H9 (cell line): ENCODE measurements around the gene C22orf23. TPM values are rescaled to one million over a fixed set of nuclear protein-coding genes. Genes with fewer than 3 reads are reported as not detected.

Source experiments
- DNase-seq: peaks from one replicate; pipeline ENCODE4 v3.0.0-alpha.2; 2017
- H2AFZ ChIP-seq: one replicate; pipeline ENCODE4 v1.6.1; 2013; ENCODE audit warnings: mild to moderate bottlenecking, low read length, control low read depth, moderate library complexity
- H2AK5ac ChIP-seq: 2 replicates; pipeline ENCODE4 v1.6.1; 2013; ENCODE audit warnings: low read length, control low read depth, mixed read lengths; ENCODE audit not compliant: insufficient read length
- H2BK120ac ChIP-seq: one replicate; pipeline ENCODE4 v1.6.1; 2013; ENCODE audit warnings: low read depth, mild to moderate bottlenecking, low read length, control low read depth, inconsistent platforms; ENCODE audit not compliant: poor library complexity, severe bottlenecking
- H2BK12ac ChIP-seq: 2 replicates; pipeline ENCODE4 v1.6.1; 2013; ENCODE audit warnings: low read length, control low read depth, mixed read lengths, low read depth; ENCODE audit not compliant: insufficient read length
- H2BK15ac ChIP-seq: 2 replicates; pipeline ENCODE4 v1.6.1; 2013; ENCODE audit warnings: low read depth, low read length, control low read depth
- H2BK20ac ChIP-seq: one replicate; pipeline ENCODE4 v1.6.1; 2013; ENCODE audit warnings: low read depth, mild to moderate bottlenecking, low read length, control low read depth, inconsistent platforms; ENCODE audit not compliant: poor library complexity, severe bottlenecking
- H2BK5ac ChIP-seq: 2 replicates; pipeline ENCODE4 v1.6.1; 2013; ENCODE audit warnings: low read length, control low read depth, mixed read lengths; ENCODE audit not compliant: insufficient read length
- H3K14ac ChIP-seq: 2 replicates; pipeline ENCODE4 v1.6.1; 2013; ENCODE audit warnings: low read length, control low read depth; ENCODE audit not compliant: insufficient read depth
- H3K18ac ChIP-seq: 2 replicates; pipeline ENCODE4 v1.6.1; 2013; ENCODE audit warnings: low read depth, mild to moderate bottlenecking, mixed read lengths, low read length, control low read depth; ENCODE audit not compliant: insufficient read length
- H3K23ac ChIP-seq: 2 replicates; pipeline ENCODE4 v1.6.1; 2013; ENCODE audit warnings: low read length, control low read depth, mixed read lengths, low read depth; ENCODE audit not compliant: insufficient read length
- H3K23me2 ChIP-seq: 2 replicates; pipeline ENCODE4 v1.6.1; 2013; ENCODE audit warnings: low read depth, mild to moderate bottlenecking, mixed read lengths, low read length, control low read depth; ENCODE audit not compliant: insufficient read length, poor library complexity, severe bottlenecking
- H3K27ac ChIP-seq: 2 replicates; pipeline ENCODE4 v1.5.1; 2013; ENCODE audit warnings: low read length, control low read depth, mixed read lengths, low read depth; ENCODE audit not compliant: insufficient read length
- H3K27me3 ChIP-seq: 2 replicates; pipeline ENCODE4 v1.6.1; 2013; ENCODE audit warnings: low read length, control low read depth, inconsistent platforms; ENCODE audit not compliant: insufficient read depth
- H3K4ac ChIP-seq: 2 replicates; pipeline ENCODE4 v1.6.1; 2013; ENCODE audit warnings: low read depth, mild to moderate bottlenecking, control low read depth, inconsistent platforms, low read length, moderate library complexity
- H3K4me1 ChIP-seq: 2 replicates; pipeline ENCODE4 v1.6.1; 2013; ENCODE audit warnings: low read length, control low read depth, inconsistent platforms; ENCODE audit not compliant: insufficient read depth
- H3K4me2 ChIP-seq: 2 replicates; pipeline ENCODE4 v1.6.1; 2013; ENCODE audit warnings: low read length, control low read depth, mixed read lengths; ENCODE audit not compliant: insufficient read length, insufficient read depth
- H3K56ac ChIP-seq: 2 replicates; pipeline ENCODE4 v1.6.1; 2013; ENCODE audit warnings: low read depth, mild to moderate bottlenecking, mixed read lengths, low read length, control low read depth; ENCODE audit not compliant: insufficient read length
- H3K79me1 ChIP-seq: 2 replicates; pipeline ENCODE4 v1.6.1; 2013; ENCODE audit warnings: low read depth, mild to moderate bottlenecking, moderate library complexity, low read length, control low read depth, inconsistent platforms; ENCODE audit not compliant: insufficient read depth, poor library complexity, severe bottlenecking
- H3K79me2 ChIP-seq: 2 replicates; pipeline ENCODE4 v1.6.1; 2013; ENCODE audit warnings: low read length, control low read depth, inconsistent platforms; ENCODE audit not compliant: insufficient read depth
- H3K9ac ChIP-seq: 2 replicates; pipeline ENCODE4 v1.6.1; 2013; ENCODE audit warnings: low read length, control low read depth, mixed read lengths; ENCODE audit not compliant: insufficient read length; ENCODE audit errors: extremely low read depth
- H3K9me3 ChIP-seq: one replicate; pipeline ENCODE4 v1.6.1; 2013; ENCODE audit warnings: low read depth, low read length, inconsistent platforms; ENCODE audit not compliant: control insufficient read depth
- H3T11ph ChIP-seq: one replicate; pipeline ENCODE4 v1.6.1; 2013; ENCODE audit warnings: mild to moderate bottlenecking, low read length, control low read depth, inconsistent platforms
- H4K20me1 ChIP-seq: one replicate; pipeline ENCODE4 v1.6.1; 2013; ENCODE audit not compliant: control insufficient read depth, insufficient read length, insufficient read depth
- H4K5ac ChIP-seq: 2 replicates; pipeline ENCODE4 v1.6.1; 2013; ENCODE audit warnings: low read depth, mild to moderate bottlenecking, mixed read lengths, low read length, control low read depth; ENCODE audit not compliant: insufficient read length
- H4K8ac ChIP-seq: replicated peaks from 2 replicates; pipeline ENCODE4 v1.6.1; 2013; ENCODE audit warnings: low read length, control low read depth, mixed read lengths, low read depth; ENCODE audit not compliant: insufficient read length
- H4K91ac ChIP-seq: 2 replicates; pipeline ENCODE4 v1.6.1; 2013; ENCODE audit warnings: low read depth, mild to moderate bottlenecking, moderate library complexity, mixed read lengths, low read length, control low read depth; ENCODE audit not compliant: insufficient read length
- H3K27ac Mint-ChIP-seq, 3 experiments: 2 replicates in 2 of 3; 3 replicates in 1 of 3; pipeline ENCODE4 v1.8.0; 2020 to 2021; ENCODE audit warnings: mixed read lengths in 3 of 3, mild to moderate bottlenecking in 1 of 3, moderate library complexity in 1 of 3
- H3K27me3 Mint-ChIP-seq: 2 replicates; pipeline ENCODE4 v1.8.0; 2021; ENCODE audit warnings: low read depth, mild to moderate bottlenecking, moderate library complexity, mixed read lengths
- H3K36me3 Mint-ChIP-seq, 3 experiments: 2 replicates in 2 of 3; 3 replicates in 1 of 3; pipeline ENCODE4 v1.8.0; 2020 to 2021; ENCODE audit warnings: low read depth in 3 of 3, mixed read lengths in 3 of 3; ENCODE audit not compliant: insufficient read depth in 1 of 3
- H3K4me1 Mint-ChIP-seq, 2 experiments: 2 replicates each; pipeline ENCODE4 v1.8.0; 2020; ENCODE audit warnings: mixed read lengths in 2 of 2
- H3K4me3 Mint-ChIP-seq, 2 experiments: 2 replicates in 1 of 2; 3 replicates in 1 of 2; pipeline ENCODE4 v1.8.0; 2020 to 2021; ENCODE audit warnings: mild to moderate bottlenecking in 2 of 2, mixed read lengths in 2 of 2, moderate library complexity in 1 of 2
- H3K9me3 Mint-ChIP-seq, 2 experiments: 2 replicates in 1 of 2; 3 replicates in 1 of 2; pipeline ENCODE4 v1.8.0; 2020; ENCODE audit warnings: mild to moderate bottlenecking in 2 of 2, mixed read lengths in 2 of 2, moderate library complexity in 1 of 2
- WGBS: extraction: QIAGEN DNeasy Blood & Tissue Kit; methylation state at CpG from one replicate; pipeline ENCODE4 v1.1.7; 2013; ENCODE audit warnings: missing lambda C conversion rate, low lambda C conversion rate, mixed read lengths; ENCODE audit not compliant: insufficient read length; ENCODE audit errors: extremely low coverage; 5-methylcytosine and 5-hydroxymethylcytosine counted together
- total RNA-seq: library from RNA; stranded (reverse); gene quantifications from 2 replicates; pipeline ENCODE4 v1.2.1, GENCODE V29; 2021
- TF ChIP-seq, protein P1 (sequence below): fragments of 200-600 bp; sonication (generic); conservative IDR thresholded peaks from 3 replicates; pipeline ENCODE4 v1.8.0; 2021; ENCODE audit warnings: antibody characterized with exemption, mild to moderate bottlenecking

C22orf23 gene
- total RNA-seq, 1 experiment from 2014 or later = 0.57 TPM

DNA sequence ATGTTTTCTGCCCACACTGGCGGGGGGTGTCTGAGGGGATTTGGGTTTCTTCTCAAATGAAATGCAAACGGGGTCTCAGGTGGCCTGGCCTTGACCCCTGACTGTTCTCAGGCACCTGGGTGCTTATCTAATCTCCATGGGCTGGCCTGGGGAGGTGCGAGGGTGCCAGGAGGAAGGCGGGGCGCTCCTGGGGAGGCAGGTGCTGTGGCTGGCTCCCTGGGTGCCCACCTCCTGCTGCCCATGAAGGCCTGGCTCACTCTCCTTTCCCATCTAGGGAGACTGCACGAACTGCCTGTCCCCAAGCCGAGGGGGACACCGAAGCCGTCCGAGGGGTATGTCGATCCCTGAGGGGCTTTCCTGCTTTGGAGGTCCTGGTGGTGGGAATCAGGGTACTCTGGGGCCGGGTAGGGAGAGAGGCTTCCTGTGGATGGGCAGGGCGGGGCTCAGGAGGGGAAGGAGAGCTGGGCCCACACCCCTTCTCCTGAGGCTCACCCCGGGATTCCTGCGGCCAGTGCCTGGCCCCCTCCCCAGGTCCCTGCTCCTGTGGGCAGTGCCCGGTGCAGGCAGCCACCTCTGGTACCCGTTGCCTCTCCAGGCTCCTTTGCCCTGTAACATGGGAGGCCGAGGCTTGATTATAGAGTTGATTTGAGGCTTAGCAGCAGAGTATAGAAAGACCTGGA, 28.9 kb downstream of the C22orf23 start:
- no peak overlapping the region for H2AK5ac ChIP-seq
- H3K27me3 Mint-ChIP-seq = no peaks in the 10 kb centered on the region; the same call in 1 of the 2 replicates
- H3K9ac ChIP-seq = no peak overlapping the region
- H3K56ac ChIP-seq = no peak overlapping the region
- no peak overlapping the region for H2BK12ac ChIP-seq
- H3K4me1 Mint-ChIP-seq = 0 out of 4 replicates have a peak, but pooled peaks cover 0 to 3% of the 10 kb centered on the region in 2 experiments
- no peaks in the 10 kb centered on the region for H3K27me3 ChIP-seq
- H2BK20ac ChIP-seq = no peak overlapping the region
- no peak overlapping the region for H3T11ph ChIP-seq
- no peak overlapping the region for H3K4ac ChIP-seq
- no peaks in the 10 kb centered on the region for H3K79me1 ChIP-seq
- peaks cover 0 to 53% (median 27%) of the 10 kb centered on the region in 3 experiments; a peak in 6 of 7 replicates for H3K36me3 Mint-ChIP-seq
- H4K8ac ChIP-seq = no peak overlapping the region
- no peaks in the 10 kb centered on the region for H4K20me1 ChIP-seq
- no peak overlapping the region for H3K4me2 ChIP-seq
- H3K9me3 Mint-ChIP-seq = no peaks in the 10 kb centered on the region
- no peaks in the 10 kb centered on the region for H3K4me1 ChIP-seq
- H3K27ac Mint-ChIP-seq = peak overlapping the region in 2 of 3 experiments; percentile 55 to 91; a peak in 2 of 7 replicates
- no peak overlapping the region for H4K91ac ChIP-seq
- H3K9me3 ChIP-seq = no peaks in the 10 kb centered on the region
- no peak overlapping the region for H3K18ac ChIP-seq
- H3K27ac ChIP-seq = no peak overlapping the region
- H3K14ac ChIP-seq = no peak overlapping the region
- H2BK5ac ChIP-seq = no peak overlapping the region
- no peak for DNase-seq
- no peak overlapping the region for H2BK15ac ChIP-seq
- H3K23ac ChIP-seq = no peak overlapping the region
- TF ChIP-seq, protein P1, sequence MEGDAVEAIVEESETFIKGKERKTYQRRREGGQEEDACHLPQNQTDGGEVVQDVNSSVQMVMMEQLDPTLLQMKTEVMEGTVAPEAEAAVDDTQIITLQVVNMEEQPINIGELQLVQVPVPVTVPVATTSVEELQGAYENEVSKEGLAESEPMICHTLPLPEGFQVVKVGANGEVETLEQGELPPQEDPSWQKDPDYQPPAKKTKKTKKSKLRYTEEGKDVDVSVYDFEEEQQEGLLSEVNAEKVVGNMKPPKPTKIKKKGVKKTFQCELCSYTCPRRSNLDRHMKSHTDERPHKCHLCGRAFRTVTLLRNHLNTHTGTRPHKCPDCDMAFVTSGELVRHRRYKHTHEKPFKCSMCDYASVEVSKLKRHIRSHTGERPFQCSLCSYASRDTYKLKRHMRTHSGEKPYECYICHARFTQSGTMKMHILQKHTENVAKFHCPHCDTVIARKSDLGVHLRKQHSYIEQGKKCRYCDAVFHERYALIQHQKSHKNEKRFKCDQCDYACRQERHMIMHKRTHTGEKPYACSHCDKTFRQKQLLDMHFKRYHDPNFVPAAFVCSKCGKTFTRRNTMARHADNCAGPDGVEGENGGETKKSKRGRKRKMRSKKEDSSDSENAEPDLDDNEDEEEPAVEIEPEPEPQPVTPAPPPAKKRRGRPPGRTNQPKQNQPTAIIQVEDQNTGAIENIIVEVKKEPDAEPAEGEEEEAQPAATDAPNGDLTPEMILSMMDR = no peak
- no CpG with 5 or more reads among the region's 18 CpGs for WGBS
- no peaks in the 10 kb centered on the region for H3K79me2 ChIP-seq
- no peak overlapping the region for H2BK120ac ChIP-seq
- H3K23me2 ChIP-seq = peaks cover 2% of the 10 kb centered on the region
- H4K5ac ChIP-seq = no peak overlapping the region
- no peak overlapping the region for H3K4me3 Mint-ChIP-seq
- H2AFZ ChIP-seq = no peak overlapping the region
